Parathyroid adenoma (tissue), 2 donors: Measurements from ENCODE around the gene WDR73.

Experiments used
- H2AFZ ChIP-seq: fragments of 300-600 bp; sonication (generic); one replicate; pipeline ENCODE4 v1.7.0; 2017; ENCODE audit warnings: antibody characterized with exemption, mild to moderate bottlenecking
- H3K27ac ChIP-seq: fragments of 300-600 bp; sonication (generic); one replicate; pipeline ENCODE4 v1.7.0; 2017
- H3K27me3 ChIP-seq: fragments of 300-600 bp; sonication (generic); one replicate; pipeline ENCODE4 v1.7.0; 2017; ENCODE audit warnings: low read length; ENCODE audit not compliant: control insufficient read depth, insufficient read depth
- H3K36me3 ChIP-seq: fragments of 300-600 bp; sonication (generic); one replicate; pipeline ENCODE4 v1.7.0; 2017; ENCODE audit warnings: low read length; ENCODE audit not compliant: control insufficient read depth, insufficient read depth
- H3K4me1 ChIP-seq: fragments of 300-600 bp; sonication (generic); one replicate; pipeline ENCODE4 v1.7.0; 2017; ENCODE audit warnings: control low read depth
- H3K4me2 ChIP-seq: fragments of 300-600 bp; sonication (generic); one replicate; pipeline ENCODE4 v1.7.0; 2017; ENCODE audit warnings: low read length
- H3K4me3 ChIP-seq: fragments of 300-600 bp; sonication (generic); one replicate; pipeline ENCODE4 v1.7.0; 2017; ENCODE audit warnings: low read depth, low read length
- H3K79me2 ChIP-seq: fragments of 300-600 bp; sonication (generic); one replicate; pipeline ENCODE4 v1.7.0; 2017; ENCODE audit warnings: control low read depth
- H3K9ac ChIP-seq: fragments of 300-600 bp; sonication (generic); one replicate; pipeline ENCODE4 v1.7.0; 2017; ENCODE audit warnings: mild to moderate bottlenecking
- H3K9me3 ChIP-seq: fragments of 300-600 bp; sonication (generic); one replicate; pipeline ENCODE4 v1.7.0; 2017; ENCODE audit warnings: low read length; ENCODE audit not compliant: control insufficient read depth
- TF ChIP-seq, protein P1 (sequence below): fragments of 300-600 bp; sonication (generic); IDR thresholded peaks from one replicate; pipeline ENCODE4 v1.7.0; 2017; ENCODE audit warnings: antibody characterized with exemption, mild to moderate bottlenecking
- donor health status: primary hyperparathyroidism.

WDR73 gene

DNA sequence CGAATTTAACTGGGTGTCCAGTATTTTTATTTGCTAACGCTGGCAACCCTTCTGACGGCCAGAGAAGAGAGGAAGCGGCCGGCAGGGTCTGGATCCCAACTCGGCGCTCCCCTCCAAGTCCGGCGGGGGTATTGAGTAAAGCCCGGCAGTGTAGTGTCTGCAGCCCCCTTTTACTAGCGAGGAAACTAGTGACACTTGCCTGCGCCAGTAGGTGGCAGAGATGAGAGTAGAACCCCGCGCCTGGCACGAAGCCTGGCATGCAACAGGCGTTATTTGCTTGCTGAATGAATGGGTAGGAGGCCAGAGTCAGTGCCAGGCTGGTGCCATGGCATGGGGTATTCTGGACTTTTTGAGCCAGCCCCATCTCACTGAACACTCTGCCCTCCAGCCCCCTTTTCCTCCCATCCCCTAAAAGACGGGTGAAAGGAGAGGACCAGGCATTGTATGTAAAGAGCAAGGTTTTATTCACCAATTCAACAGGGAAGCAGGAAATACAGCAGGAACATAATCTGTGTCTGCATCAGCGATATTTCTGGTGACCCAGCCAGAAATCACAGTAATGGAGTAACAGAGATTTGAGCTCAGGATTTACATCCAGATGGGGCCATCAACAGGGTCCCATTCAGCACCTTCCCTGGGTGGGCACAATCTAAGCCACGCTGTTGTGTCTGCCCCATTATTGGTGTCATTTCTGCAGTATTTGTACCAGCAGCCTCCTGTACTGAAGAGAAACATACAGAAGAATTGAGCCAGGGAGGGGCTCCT is 788 bp upstream of the WDR73 start:
- peak overlapping the region; percentile 87 for H3K4me3 ChIP-seq
- H3K27ac ChIP-seq, result peak overlapping the region; percentile 77
- H3K27me3 ChIP-seq, result no peaks in the 10 kb centered on the region
- H3K36me3 ChIP-seq, result no peaks in the 10 kb centered on the region
- peak overlapping the region; percentile 77 for H3K4me2 ChIP-seq
- H2AFZ ChIP-seq, result peak overlapping the region; percentile 85
- H3K9me3 ChIP-seq, result no peaks in the 10 kb centered on the region
- H3K4me1 ChIP-seq, result peaks cover 6% of the 10 kb centered on the region
- TF ChIP-seq, protein P1, sequence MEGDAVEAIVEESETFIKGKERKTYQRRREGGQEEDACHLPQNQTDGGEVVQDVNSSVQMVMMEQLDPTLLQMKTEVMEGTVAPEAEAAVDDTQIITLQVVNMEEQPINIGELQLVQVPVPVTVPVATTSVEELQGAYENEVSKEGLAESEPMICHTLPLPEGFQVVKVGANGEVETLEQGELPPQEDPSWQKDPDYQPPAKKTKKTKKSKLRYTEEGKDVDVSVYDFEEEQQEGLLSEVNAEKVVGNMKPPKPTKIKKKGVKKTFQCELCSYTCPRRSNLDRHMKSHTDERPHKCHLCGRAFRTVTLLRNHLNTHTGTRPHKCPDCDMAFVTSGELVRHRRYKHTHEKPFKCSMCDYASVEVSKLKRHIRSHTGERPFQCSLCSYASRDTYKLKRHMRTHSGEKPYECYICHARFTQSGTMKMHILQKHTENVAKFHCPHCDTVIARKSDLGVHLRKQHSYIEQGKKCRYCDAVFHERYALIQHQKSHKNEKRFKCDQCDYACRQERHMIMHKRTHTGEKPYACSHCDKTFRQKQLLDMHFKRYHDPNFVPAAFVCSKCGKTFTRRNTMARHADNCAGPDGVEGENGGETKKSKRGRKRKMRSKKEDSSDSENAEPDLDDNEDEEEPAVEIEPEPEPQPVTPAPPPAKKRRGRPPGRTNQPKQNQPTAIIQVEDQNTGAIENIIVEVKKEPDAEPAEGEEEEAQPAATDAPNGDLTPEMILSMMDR, result peak; percentile 43
- no peak overlapping the region for H3K9ac ChIP-seq
- H3K79me2 ChIP-seq, result peaks cover 4% of the 10 kb centered on the region

DNA sequence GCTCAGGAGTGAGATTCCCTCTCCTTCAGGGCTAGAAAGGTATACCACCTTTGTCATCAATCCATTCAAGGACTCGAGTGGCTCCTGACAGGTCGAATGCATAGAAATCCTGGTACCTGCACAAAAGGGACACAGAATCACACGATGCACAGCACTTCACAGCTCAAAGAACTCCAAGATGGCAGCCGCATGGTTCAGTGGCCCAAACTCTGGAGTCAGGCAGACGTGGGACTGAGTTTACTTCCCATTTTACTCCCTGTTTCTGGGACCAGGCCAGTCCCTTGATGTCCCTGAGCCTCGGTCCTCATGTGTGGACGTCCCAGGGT is 536 bp downstream of the WDR73 start:
- peak overlapping the region; percentile 37 for H3K9ac ChIP-seq
- no peaks in the 10 kb centered on the region for H3K27me3 ChIP-seq
- TF ChIP-seq, protein P1, result no peak
- peak overlapping the region; percentile 87 for H3K4me3 ChIP-seq
- H3K4me1 ChIP-seq, result peaks cover 6% of the 10 kb centered on the region
- H3K9me3 ChIP-seq, result no peaks in the 10 kb centered on the region
- H3K27ac ChIP-seq, result peak overlapping the region; percentile 77
- H2AFZ ChIP-seq, result peak overlapping the region; percentile 85
- H3K36me3 ChIP-seq, result no peaks in the 10 kb centered on the region
- H3K4me2 ChIP-seq, result peak overlapping the region; percentile 84
- H3K79me2 ChIP-seq, result peaks cover 4% of the 10 kb centered on the region

DNA sequence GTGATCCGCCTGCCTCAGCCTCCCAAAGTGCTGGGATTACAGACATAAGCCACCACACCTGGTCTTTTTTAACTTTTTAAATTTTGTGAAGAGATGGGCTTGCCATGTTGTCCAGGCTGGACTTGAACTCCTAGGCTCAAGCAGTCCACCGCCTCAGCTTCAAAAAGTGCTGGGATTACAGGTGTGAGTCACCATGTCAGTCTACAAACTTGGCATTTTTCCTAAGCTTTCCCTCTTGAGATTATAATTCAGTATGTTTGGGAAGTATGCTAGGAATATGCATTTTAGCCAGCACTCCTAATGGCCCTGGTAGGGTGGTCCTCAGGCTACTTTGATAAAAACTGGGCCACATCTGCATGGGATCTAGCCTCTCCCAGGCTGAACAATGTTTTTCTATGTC is 4.4 kb downstream of the WDR73 start:
- H3K4me2 ChIP-seq, result no peak overlapping the region
- no peaks in the 10 kb centered on the region for H3K36me3 ChIP-seq
- peaks cover 6% of the 10 kb centered on the region for H3K4me1 ChIP-seq
- H3K79me2 ChIP-seq, result peaks cover 4% of the 10 kb centered on the region
- no peak overlapping the region for H3K9ac ChIP-seq
- H3K4me3 ChIP-seq, result no peak overlapping the region
- H3K27me3 ChIP-seq, result no peaks in the 10 kb centered on the region
- H3K27ac ChIP-seq, result no peak overlapping the region
- no peak overlapping the region for H2AFZ ChIP-seq
- TF ChIP-seq, protein P1, result no peak
- H3K9me3 ChIP-seq, result no peaks in the 10 kb centered on the region

DNA sequence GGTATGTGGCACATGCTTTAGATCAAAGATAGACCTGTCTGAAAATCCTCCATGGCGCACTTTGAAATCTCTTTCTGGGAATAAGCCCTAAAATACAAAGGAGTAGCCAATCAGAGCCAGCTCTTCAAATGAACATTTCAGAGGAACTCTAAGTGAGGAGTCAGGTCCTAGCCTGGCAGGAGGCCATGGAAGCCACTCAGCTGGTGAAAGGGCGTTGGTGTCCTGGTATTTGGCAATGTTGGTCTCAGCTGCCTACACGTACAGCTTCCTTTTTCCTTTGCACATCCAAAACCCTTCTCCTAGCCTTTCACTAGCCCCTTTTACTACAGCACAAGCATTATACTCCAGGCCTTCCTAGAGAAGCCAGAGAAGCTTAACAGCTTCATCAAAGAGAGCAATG is 5.5 kb downstream of the WDR73 start:
- no peak overlapping the region for H3K27ac ChIP-seq
- H3K36me3 ChIP-seq, result no peaks in the 10 kb centered on the region
- H3K79me2 ChIP-seq, result peaks cover under 1% of the 10 kb centered on the region
- no peak overlapping the region for H2AFZ ChIP-seq
- no peak overlapping the region for H3K4me3 ChIP-seq
- no peaks in the 10 kb centered on the region for H3K27me3 ChIP-seq
- H3K4me2 ChIP-seq, result no peak overlapping the region
- no peak overlapping the region for H3K9ac ChIP-seq
- no peaks in the 10 kb centered on the region for H3K9me3 ChIP-seq
- TF ChIP-seq, protein P1, result no peak
- H3K4me1 ChIP-seq, result peaks cover 5% of the 10 kb centered on the region

DNA sequence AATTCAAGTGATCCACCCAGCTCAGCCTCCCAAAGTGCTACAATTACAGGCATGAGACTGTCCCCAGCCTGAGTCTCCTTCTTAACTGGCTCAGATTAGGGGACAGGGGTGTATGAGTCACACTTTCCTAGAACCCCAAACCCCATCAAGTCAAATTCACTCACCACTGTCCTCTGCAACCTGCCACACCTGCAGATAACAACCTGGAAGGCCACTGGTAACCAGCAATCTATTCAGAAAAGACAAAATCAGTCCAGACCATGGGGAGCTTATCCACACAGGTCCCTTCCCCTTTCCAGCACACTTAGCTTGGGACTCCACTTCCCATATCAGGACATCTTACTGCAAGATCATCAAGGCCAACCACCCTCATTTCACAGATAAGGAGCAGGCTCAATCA is 6.4 kb downstream of the WDR73 start:
- Histone ChIP-seq H3K27me3 (no peaks in the 10 kb centered on the region), H2AFZ (no peak overlapping the region), H3K79me2 (no peaks in the 10 kb centered on the region), H3K27ac (no peak overlapping the region), H3K4me3 (no peak overlapping the region), H3K4me2 (no peak overlapping the region), H3K9me3 (no peaks in the 10 kb centered on the region), H3K9ac (no peak overlapping the region), H3K36me3 (no peaks in the 10 kb centered on the region), H3K4me1 (no peaks in the 10 kb centered on the region)
- TF ChIP-seq, protein P1, result no peak
